Measurements from ENCODE around the gene FAM98A.

FAM98A gene

DNA sequence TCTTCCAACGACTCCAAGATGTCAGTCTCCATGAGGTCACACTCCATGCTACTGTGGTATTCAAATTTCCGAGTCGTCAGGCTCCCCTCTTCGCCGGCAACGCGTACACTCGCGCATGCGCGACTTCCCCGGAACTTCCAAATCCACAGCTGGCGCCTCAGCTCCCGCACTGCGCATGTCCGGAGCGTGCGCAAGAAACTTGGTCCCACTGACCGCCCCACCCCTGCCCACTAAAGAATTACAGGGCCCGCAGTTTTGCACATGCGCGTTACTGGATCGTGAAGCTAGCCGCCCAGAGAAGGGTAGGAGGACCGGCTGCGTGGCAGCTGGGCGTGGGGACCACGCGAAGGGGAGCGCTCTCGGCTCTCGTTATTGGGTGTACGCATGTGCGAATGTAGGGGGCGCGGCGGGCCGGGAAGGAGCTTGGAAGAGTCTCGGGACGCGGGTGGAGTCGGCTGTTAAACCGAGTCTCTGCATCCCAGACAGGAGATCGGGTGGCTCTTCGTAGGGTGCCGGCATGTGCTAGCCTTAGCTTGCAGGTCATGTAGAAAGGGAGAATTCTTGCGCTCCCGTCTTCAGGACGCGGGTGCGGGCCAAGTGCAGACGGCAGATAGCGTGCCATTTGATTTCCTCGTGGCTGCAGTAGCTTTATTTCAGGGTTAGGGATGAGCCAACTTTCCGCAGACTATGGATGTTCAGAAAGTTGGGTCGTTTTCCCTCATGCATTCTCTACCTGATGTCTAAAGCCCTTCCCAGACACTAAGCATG, at the start of gene FAM98A:
TSS of gene FAM98A (minus strand) at position 125 of the 768 bp plus-strand sequence. CDS start at position 47, 78 bp downstream.
- POLR2A ChIA-PET = interaction anchor here (0.6 to 1.4 kb wide), 6 partner anchors 20 to 842 kb away, joined by 3 to 5 read pairs (median 3); partner anchors contain the start of gene RASGRP3
- CTCF ChIA-PET = interaction anchor here (1.3 to 2.2 kb wide), 2 partner anchors 16 to 211 kb away, joined by 4 to 12 read pairs; no protein-coding TSS in a partner anchor
- DNase-seq (ENCODE audit: low read depth, low spot score) = peak; percentile 94
- no peak for TF ChIP-seq CTCF (IDR thresholded peaks at IDR 0.05; ENCODE audit: insufficient read depth, low read length, missing control alignments)
- peak within 1 kb of the TSS; percentile 94 for H3K4me3 ChIP-seq (ENCODE audit: low read depth, low read length)

DNA sequence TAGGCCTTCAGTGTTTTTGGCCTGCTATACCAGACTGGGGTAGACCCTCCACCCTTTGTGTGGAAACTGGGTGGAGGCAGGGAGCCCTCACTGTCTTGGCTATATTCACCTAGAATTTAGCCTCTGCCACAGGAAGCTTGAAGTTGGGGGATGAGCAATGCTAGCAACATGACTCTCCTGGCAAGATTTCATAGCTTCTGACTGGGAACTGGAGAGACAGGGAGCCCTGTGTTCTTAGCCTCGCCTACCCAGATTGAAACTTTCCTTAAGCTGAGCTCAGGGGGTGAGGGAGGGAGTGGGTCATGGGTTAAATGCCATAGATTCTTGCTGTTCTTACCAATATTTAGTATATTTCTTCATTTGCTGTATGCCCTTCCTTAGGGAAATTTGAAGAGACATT, 46.8 kb upstream of the FAM98A start:
- no peak for TF ChIP-seq CTCF (IDR thresholded peaks at IDR 0.05; ENCODE audit: insufficient read depth, low read length, missing control alignments)
- DNase-seq (ENCODE audit: low read depth, low spot score) = peak; percentile 1
- ChIA-PET POLR2A (no interaction called here), CTCF (no interaction called here)
- H3K4me3 ChIP-seq (ENCODE audit: low read depth, low read length) = no peak overlapping the region

DNA sequence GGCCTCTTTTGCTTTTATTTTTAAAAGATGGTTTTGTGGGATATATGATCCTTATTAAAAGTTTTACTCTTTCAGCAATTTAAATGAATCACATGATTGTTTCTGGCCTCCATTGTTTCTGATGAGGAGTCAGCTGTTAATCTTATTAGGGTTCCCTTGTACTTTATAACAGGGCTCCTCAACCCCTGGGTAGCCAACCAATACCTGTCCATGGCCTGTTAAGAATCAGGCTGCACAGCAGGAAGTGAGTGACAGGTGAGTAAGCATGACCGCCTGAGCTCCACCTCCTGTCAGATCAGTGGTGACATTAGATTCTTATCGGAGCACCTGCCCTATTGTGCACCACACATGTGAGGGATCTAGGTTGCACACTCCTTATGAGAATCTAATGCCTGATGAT, 45.1 kb upstream of the FAM98A start:
- ChIA-PET CTCF (no interaction called here), POLR2A (no interaction called here)
- no peak for TF ChIP-seq CTCF (IDR thresholded peaks at IDR 0.05; ENCODE audit: insufficient read depth, low read length, missing control alignments)

GRCh38 chr2:33636001-33636400, 36.9 kb upstream of the FAM98A start:
- no peak for TF ChIP-seq CTCF (IDR thresholded peaks at IDR 0.05; ENCODE audit: insufficient read depth, low read length, missing control alignments)
- CTCF ChIA-PET = no interaction called here
- DNase-seq (ENCODE audit: low read depth, low spot score) = no peak
- POLR2A ChIA-PET = no interaction called here
- H3K4me3 ChIP-seq (ENCODE audit: low read depth, low read length) = no peak overlapping the region

More for the DNA sequence above, 45.1 kb upstream of the FAM98A start:
- H3K4me3 ChIP-seq (ENCODE audit: low read depth, low read length) = no peak overlapping the region
- no peak for DNase-seq (ENCODE audit: low read depth, low spot score)

DNA sequence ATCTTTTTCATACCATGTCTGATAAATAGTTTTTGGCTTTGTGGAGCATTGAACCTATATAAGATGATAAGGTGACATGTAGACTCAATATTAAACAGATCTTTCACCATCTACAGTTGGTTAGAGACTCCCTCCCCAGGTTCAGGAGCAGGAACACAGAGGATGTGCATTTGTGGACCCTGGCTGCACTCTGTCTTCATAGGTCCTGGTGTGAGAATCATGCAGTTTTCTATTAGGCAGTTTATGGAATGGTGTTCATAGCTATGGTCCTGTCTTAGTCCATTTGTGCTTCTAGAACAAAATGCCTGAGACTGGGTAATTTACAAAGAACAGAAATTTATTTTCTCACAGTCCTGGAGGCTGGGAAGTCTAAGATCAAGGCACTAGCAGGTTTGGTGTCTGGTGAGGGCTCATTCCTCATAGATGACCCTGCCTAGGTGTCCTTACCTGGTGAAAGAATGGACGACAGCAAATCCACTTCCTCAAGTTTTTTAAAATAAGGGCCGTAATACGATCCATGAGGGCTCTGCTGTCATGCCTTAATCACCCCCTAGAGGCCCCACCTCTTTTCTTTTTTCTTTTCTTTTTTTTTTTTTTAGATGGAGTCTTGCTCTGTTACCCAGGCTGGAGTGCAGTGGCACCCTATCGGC, 35.3 kb upstream of the FAM98A start:
- ChIA-PET CTCF (no interaction called here), POLR2A (no interaction called here)
- DNase-seq (ENCODE audit: low read depth, low spot score) = no peak
- TF ChIP-seq CTCF (IDR thresholded peaks at IDR 0.05; ENCODE audit: insufficient read depth, low read length, missing control alignments) = no peak
- no peak overlapping the region for H3K4me3 ChIP-seq (ENCODE audit: low read depth, low read length)

- H3K4me3 ChIP-seq (ENCODE audit: low read depth, low read length) = no peak overlapping the region
- ChIA-PET POLR2A (no interaction called here), CTCF (interaction anchor here (0.6 kb wide), 1 partner anchor 24 kb away, joined by 3 read pairs; no protein-coding TSS in a partner anchor)
- no peak for TF ChIP-seq CTCF (IDR thresholded peaks at IDR 0.05; ENCODE audit: insufficient read depth, low read length, missing control alignments)
- no peak for DNase-seq (ENCODE audit: low read depth, low spot score)
These were observed 34.2 kb upstream of the FAM98A start for GRCh38 chr2:33633315-33633714.
